ENCODE measurements around the gene CFAP221.

Gene CFAP221

DNA sequence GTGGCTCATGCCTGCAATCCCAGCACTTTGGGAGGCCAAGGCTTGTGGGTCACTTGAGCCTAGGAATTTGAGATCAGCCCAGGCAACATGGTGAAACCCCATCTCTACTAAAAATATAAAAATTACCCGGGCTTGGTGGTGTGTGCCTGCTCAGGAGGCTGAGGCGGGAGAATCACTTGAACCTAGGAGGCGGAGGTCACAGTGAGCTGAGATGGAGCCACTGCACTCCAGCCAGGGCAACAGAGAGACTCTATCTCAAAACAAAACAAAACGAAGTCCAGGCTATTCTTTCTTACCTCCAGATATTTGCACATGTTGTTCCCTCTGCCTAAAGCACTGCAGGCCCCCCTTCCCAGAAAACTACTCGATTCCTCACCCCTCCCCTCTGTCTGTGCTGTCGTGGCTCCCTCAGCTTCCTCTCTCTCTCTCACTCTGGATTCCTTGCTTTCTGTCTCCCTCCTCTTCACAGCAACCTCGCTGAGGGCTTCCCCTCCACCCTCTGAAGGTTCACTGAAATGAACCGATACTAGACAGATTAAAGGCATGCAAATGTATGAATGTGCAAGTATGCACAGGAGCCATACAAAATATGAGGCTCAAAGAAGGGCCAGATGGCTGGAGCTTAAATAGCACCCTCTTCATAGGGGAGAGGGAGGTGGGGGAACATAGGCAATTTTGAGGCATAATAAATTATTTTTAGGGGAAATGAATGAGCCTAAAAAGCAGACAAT lies 153.2 kb downstream of the CFAP221 start:
- Histone ChIP-seq H3K36me3 (replicated peaks) (no peaks in the 10 kb centered on the region), H3K4me3 (ENCODE audit: low read depth, low read length) (no peak overlapping the region), H3K27ac (no peak overlapping the region), H3K27me3 (replicated peaks) (no peaks in the 10 kb centered on the region)
- in situ Hi-C loops (cut with HindIII; ENCODE audit: low pct_ligation_motif_present, low sequenced_read_pairs), result no loop called here
- no peak for DNase-seq
- TF ChIP-seq, protein P1, sequence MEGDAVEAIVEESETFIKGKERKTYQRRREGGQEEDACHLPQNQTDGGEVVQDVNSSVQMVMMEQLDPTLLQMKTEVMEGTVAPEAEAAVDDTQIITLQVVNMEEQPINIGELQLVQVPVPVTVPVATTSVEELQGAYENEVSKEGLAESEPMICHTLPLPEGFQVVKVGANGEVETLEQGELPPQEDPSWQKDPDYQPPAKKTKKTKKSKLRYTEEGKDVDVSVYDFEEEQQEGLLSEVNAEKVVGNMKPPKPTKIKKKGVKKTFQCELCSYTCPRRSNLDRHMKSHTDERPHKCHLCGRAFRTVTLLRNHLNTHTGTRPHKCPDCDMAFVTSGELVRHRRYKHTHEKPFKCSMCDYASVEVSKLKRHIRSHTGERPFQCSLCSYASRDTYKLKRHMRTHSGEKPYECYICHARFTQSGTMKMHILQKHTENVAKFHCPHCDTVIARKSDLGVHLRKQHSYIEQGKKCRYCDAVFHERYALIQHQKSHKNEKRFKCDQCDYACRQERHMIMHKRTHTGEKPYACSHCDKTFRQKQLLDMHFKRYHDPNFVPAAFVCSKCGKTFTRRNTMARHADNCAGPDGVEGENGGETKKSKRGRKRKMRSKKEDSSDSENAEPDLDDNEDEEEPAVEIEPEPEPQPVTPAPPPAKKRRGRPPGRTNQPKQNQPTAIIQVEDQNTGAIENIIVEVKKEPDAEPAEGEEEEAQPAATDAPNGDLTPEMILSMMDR (IDR thresholded peaks at IDR 0.05; ENCODE audit: low read depth, low read length, missing control alignments), result no peak

GRCh38 chr2:119698246-119698645 lies 154.0 kb downstream of the CFAP221 start:
- no peaks in the 10 kb centered on the region for H3K27me3 ChIP-seq (replicated peaks)
- no peak overlapping the region for H3K4me3 ChIP-seq (ENCODE audit: low read depth, low read length)
- in situ Hi-C loops (cut with HindIII; ENCODE audit: low pct_ligation_motif_present, low sequenced_read_pairs), result no loop called here
- DNase-seq, result no peak
- TF ChIP-seq, protein P1 (IDR thresholded peaks at IDR 0.05; ENCODE audit: low read depth, low read length, missing control alignments), result no peak
- no peaks in the 10 kb centered on the region for H3K36me3 ChIP-seq (replicated peaks)
- H3K27ac ChIP-seq, result no peak overlapping the region

- TF ChIP-seq, protein P1 (IDR thresholded peaks at IDR 0.05; ENCODE audit: low read depth, low read length, missing control alignments), result no peak
- no peak for DNase-seq
These were observed 154.9 kb downstream of the CFAP221 start for GRCh38 chr2:119699016-119699606.

DNA sequence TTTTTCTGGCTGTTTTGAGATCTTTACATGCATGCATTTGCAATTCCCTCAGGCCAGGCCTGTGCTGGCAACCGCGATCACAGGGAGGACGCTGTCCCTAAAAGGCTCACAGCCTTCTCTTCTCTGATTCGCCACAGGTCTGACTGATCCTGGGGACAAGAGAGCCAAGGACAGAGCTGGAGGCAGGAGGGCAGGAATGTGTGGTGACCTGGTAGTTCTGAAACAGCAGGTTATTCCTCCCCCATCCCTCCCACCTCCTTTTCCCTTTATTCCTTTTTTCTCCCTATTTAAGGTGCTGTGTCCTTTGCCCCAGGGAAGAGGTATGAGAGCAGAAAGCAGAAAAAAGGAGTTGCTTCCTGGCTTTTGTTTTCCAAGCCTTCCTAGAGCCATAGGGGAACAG lies 156.6 kb downstream of the CFAP221 start:
- TF ChIP-seq, protein P1 (IDR thresholded peaks at IDR 0.05; ENCODE audit: low read depth, low read length, missing control alignments), result no peak
- no peak overlapping the region for H3K27ac ChIP-seq
- no peak for DNase-seq
- in situ Hi-C loops (cut with HindIII; ENCODE audit: low pct_ligation_motif_present, low sequenced_read_pairs), result no loop called here
- no peak overlapping the region for H3K4me3 ChIP-seq (ENCODE audit: low read depth, low read length)
- no peaks in the 10 kb centered on the region for H3K27me3 ChIP-seq (replicated peaks)
- no peaks in the 10 kb centered on the region for H3K36me3 ChIP-seq (replicated peaks)

More at GRCh38 chr2:119699016-119699606, 154.9 kb downstream of the CFAP221 start:
- no peaks in the 10 kb centered on the region for H3K36me3 ChIP-seq (replicated peaks)
- H3K27ac ChIP-seq, result no peak overlapping the region
- peak overlapping the region; percentile 0 for H3K4me3 ChIP-seq (ENCODE audit: low read depth, low read length)
- in situ Hi-C loops (cut with HindIII; ENCODE audit: low pct_ligation_motif_present, low sequenced_read_pairs), result no loop called here
- H3K27me3 ChIP-seq (replicated peaks), result no peaks in the 10 kb centered on the region

DNA sequence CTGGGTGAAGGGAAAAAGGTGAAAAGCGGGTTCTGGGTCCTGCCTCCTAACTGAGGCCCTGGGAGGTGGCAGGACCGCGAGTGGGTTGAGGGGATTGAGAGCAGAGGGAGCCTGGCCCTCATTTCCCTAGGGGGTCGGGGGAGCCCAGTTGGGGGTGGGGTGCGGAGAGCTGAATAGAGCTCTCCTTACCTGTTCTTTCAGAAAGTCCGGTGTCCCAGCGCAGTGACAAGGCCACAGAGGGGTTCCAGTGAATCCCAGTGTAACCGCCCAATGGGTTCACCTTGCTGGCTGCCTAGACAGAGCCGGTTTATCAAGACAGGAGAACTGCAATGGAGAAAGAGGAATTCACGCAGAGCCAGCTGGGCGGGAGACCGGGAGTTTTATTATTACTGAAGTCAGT lies 157.1 kb downstream of the CFAP221 start:
- TF ChIP-seq, protein P1 (IDR thresholded peaks at IDR 0.05; ENCODE audit: low read depth, low read length, missing control alignments), result no peak
- in situ Hi-C loops (cut with HindIII; ENCODE audit: low pct_ligation_motif_present, low sequenced_read_pairs), result no loop called here
- H3K4me3 ChIP-seq (ENCODE audit: low read depth, low read length), result no peak overlapping the region
- no peaks in the 10 kb centered on the region for H3K36me3 ChIP-seq (replicated peaks)
- H3K27me3 ChIP-seq (replicated peaks), result no peaks in the 10 kb centered on the region
- DNase-seq, result no peak
- no peak overlapping the region for H3K27ac ChIP-seq

Measured in brain microvascular endothelial cell (primary cell).